Renal pelvis (tissue), 3 donors: Measurements from ENCODE around the gene TTC23. TPM values are rescaled to one million over a fixed set of nuclear protein-coding genes. Genes with fewer than 3 reads are reported as not detected.

Source experiments
- polyA plus RNA-seq, 3 donors: library from polyadenylated mRNA; unstranded; fragments of 120-200 nt; gene quantifications; one replicate each; pipeline ENCODE4 v1.2.1, GENCODE V29; 2013; ENCODE audit not compliant: insufficient read length in 3 of 3

TTC23 gene
- polyA plus RNA-seq, 3 donors = 27.8 to 33.9 (median 29.1) TPM

Other genes starting within 250 kb of the TTC23 start
- under 1 TPM in 2 of 3 donors, not detected in 1; 0.33 to 0.71 TPM for gene PGPEP1L, start 241.8 kb downstream of the TTC23 start, polyA plus RNA-seq
- 1 to 10 TPM; 2.0 to 2.2 (median 2.0) TPM for gene SYNM, start 144.5 kb downstream of the TTC23 start, polyA plus RNA-seq
- gene LRRC28, start 1.9 kb upstream of the TTC23 start, polyA plus RNA-seq = 10 to 100 TPM; 36.5 to 37.0 (median 36.9) TPM